ENCODE data around the gene SRGAP3. TPM values are rescaled to one million over a fixed set of nuclear protein-coding genes. Genes with fewer than 3 reads are reported as not detected.

The SRGAP3 gene
- total and polyA plus RNA-seq, 3 donors from 2014 or later: 16.5 to 65.9 (median 58.5) TPM

DNA sequence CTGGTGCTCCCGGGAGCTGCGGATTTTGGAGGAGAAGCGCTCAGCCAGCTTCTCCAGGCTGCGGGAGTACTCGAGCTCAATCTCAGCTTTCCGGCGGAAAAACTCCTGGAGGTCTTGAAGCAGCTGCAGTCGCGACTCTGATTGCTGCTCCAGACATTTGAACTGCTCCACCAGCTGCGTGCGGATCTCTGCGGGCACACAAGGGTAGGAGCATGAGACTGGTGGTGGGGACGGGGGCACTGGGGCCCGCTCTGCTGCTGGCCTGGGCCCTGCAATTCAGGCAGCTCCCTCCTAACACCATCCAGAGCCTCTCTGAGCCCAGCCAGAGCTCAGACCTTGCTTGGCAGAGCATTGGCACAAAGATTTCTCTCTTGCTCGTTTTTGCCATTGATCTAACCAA is 124.7 kb downstream of the SRGAP3 start:
- 90 to 93% methylated on average over 15 of the region's 15 CpGs for WGBS, 2 donors
- Histone ChIP-seq H3K27ac (no peak overlapping the region), H3K36me3 (ENCODE audit: low read depth, missing control alignments) (no peaks in the 10 kb centered on the region), H3K4me3 (no peak overlapping the region), H3K9me3 (no peaks in the 10 kb centered on the region), H3K4me1 (no peaks in the 10 kb centered on the region), H3K27me3 (no peaks in the 10 kb centered on the region)
- DNase-seq: no peak
- TF ChIP-seq, protein P1, sequence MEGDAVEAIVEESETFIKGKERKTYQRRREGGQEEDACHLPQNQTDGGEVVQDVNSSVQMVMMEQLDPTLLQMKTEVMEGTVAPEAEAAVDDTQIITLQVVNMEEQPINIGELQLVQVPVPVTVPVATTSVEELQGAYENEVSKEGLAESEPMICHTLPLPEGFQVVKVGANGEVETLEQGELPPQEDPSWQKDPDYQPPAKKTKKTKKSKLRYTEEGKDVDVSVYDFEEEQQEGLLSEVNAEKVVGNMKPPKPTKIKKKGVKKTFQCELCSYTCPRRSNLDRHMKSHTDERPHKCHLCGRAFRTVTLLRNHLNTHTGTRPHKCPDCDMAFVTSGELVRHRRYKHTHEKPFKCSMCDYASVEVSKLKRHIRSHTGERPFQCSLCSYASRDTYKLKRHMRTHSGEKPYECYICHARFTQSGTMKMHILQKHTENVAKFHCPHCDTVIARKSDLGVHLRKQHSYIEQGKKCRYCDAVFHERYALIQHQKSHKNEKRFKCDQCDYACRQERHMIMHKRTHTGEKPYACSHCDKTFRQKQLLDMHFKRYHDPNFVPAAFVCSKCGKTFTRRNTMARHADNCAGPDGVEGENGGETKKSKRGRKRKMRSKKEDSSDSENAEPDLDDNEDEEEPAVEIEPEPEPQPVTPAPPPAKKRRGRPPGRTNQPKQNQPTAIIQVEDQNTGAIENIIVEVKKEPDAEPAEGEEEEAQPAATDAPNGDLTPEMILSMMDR (IDR thresholded peaks at IDR 0.05): no peak
- TF ChIP-seq POLR2A (IDR thresholded peaks at IDR 0.05): no peak
- intact Hi-C loops (cut with DNase I; ENCODE audit: low total_unique reads): no loop called here

DNA sequence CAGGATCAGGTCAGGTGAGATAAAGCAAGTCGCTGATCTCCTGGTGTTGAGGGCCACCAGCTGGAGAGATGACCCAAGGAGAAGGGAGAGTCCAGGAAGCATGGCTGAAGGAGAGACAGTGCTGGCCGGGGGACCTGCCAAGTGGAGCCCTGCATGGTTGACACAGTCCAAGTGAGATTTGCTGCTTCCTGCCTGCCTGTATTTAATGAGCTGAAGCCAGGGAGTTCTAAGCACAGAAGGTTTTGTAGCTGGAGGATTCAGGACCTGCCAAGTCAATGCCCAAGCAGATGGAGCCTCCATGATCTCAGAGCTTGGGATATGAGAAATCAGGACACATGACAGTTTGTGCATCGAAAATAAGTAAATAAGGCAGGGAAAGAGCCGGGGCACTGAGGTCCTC is 125.6 kb downstream of the SRGAP3 start:
- Histone ChIP-seq H3K4me3 (no peak overlapping the region), H3K9me3 (no peaks in the 10 kb centered on the region), H3K27ac (no peak overlapping the region), H3K4me1 (no peaks in the 10 kb centered on the region), H3K36me3 (ENCODE audit: low read depth, missing control alignments) (no peaks in the 10 kb centered on the region), H3K27me3 (no peaks in the 10 kb centered on the region)
- intact Hi-C loops (cut with DNase I; ENCODE audit: low total_unique reads): no loop called here
- WGBS, 2 donors: 72 to 86% methylated on average over 4 of the region's 4 CpGs
- no peak for DNase-seq
- TF ChIP-seq, protein P1 (IDR thresholded peaks at IDR 0.05): no peak
- TF ChIP-seq POLR2A (IDR thresholded peaks at IDR 0.05): no peak

DNA sequence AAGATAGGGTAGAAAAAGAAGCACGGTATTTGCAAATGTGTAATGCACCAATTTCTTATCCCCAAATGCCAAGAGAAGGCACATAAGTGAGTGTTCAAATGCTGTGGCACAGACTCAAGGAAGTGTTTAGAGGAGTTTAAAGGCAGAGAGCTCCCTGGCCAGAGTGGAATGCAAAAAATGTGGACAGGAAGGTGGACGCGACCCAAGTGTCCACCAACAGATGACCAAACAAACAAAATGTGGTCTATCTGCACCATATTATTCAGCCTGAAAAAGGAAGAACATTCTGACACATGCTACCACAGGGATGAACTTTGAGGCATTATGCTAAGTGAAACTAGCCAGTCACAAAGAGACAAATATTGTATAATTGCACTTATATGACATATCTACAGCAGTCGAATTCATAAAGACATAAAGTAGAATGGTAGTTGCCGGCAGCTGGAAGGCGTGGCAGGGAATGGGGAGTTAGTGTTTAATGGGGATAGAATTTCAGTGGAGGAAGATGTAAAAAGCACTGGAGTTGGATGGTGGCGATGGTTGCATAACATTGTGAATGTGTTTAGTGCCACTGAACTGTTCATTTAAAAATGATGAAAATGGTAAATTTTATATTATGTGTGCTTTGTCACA is 126.6 kb downstream of the SRGAP3 start:
- H3K9me3 ChIP-seq: no peaks in the 10 kb centered on the region
- no peaks in the 10 kb centered on the region for H3K27me3 ChIP-seq
- TF ChIP-seq, protein P1 (IDR thresholded peaks at IDR 0.05): no peak
- TF ChIP-seq POLR2A (IDR thresholded peaks at IDR 0.05): no peak
- intact Hi-C loops (cut with DNase I; ENCODE audit: low total_unique reads): no loop called here
- H3K36me3 ChIP-seq (ENCODE audit: low read depth, missing control alignments): no peaks in the 10 kb centered on the region
- DNase-seq: no peak
- no peaks in the 10 kb centered on the region for H3K4me1 ChIP-seq
- WGBS, 2 donors: 87 to 88% methylated on average over 7 of the region's 7 CpGs
- H3K4me3 ChIP-seq: no peak overlapping the region
- H3K27ac ChIP-seq: no peak overlapping the region

DNA sequence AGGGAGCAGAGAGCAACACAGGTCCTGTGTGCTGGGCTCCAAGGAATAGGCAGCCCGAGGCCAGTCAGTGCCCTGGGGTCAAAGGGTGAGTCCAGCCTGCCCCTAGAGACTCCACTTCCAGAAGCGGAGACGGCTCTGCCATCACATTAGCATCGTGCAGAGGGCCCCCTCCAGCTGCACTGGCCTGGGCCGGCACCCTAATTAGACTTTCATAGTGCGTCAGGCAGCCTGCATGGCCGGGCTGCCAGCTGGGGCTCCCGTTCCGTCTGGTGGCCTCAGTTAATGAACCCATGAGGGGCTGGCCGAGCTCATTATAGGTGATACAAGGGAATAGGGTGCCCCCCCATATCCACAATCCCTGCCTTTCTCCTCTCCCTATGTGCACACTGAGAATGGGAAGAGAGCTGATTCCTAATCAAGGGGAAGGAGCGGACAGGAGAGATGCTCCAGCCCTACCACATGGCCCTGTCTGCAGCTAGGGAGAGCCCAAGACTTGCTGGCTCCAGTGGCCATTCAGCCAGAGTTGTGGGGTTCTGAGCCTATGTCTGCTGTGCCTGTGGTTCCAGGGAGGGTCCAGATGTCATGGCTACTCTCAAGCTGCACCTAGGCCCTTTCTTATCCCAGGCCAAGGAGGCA is 128.0 kb downstream of the SRGAP3 start:
- TF ChIP-seq, protein P1 (IDR thresholded peaks at IDR 0.05): no peak
- no peak for TF ChIP-seq POLR2A (IDR thresholded peaks at IDR 0.05)
- H3K4me1 ChIP-seq: no peaks in the 10 kb centered on the region
- 82 to 83% methylated on average over 10 to 11 of the region's 11 CpGs for WGBS, 2 donors
- H3K36me3 ChIP-seq (ENCODE audit: low read depth, missing control alignments): no peaks in the 10 kb centered on the region
- H3K27ac ChIP-seq: no peak overlapping the region
- intact Hi-C loops (cut with DNase I; ENCODE audit: low total_unique reads): no loop called here
- H3K27me3 ChIP-seq: no peaks in the 10 kb centered on the region
- H3K4me3 ChIP-seq: no peak overlapping the region
- no peaks in the 10 kb centered on the region for H3K9me3 ChIP-seq
- DNase-seq: no peak

DNA sequence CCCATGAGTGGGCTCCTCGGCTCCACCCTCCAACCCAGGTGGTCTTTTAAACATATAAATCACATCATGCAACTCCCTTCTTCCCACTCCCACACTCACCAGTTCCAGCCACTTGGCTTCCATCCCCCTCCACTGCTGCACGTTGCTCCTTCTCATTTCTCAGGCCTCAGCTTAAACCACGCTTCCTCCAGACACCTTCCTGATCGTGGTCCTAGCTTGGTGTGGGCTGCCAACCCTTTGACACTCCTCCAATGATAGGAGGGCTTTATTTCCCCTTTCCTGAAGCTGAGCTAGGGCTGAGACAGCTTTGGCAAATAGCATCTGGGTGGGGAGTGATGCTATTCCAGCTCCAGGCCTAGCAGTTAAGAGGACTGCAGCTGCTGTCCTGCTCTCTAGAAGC is 130.1 kb downstream of the SRGAP3 start:
- Histone ChIP-seq H3K27ac (no peak overlapping the region), H3K27me3 (no peaks in the 10 kb centered on the region), H3K36me3 (ENCODE audit: low read depth, missing control alignments) (no peaks in the 10 kb centered on the region), H3K9me3 (no peaks in the 10 kb centered on the region), H3K4me1 (no peaks in the 10 kb centered on the region), H3K4me3 (no peak overlapping the region)
- intact Hi-C loops (cut with DNase I; ENCODE audit: low total_unique reads): no loop called here
- TF ChIP-seq, protein P1 (IDR thresholded peaks at IDR 0.05): no peak
- no peak for TF ChIP-seq POLR2A (IDR thresholded peaks at IDR 0.05)
- WGBS, 2 donors: 79 to 84% methylated on average over 4 of the region's 4 CpGs
- no peak for DNase-seq

Measured in testis (tissue), 3 donors.